ENCODE results near the gene CDC25C. TPM values are rescaled to one million over a fixed set of nuclear protein-coding genes. Genes with fewer than 3 reads are reported as not detected.
"Not testable (repeated sequence)": the region's sequence is repeated elsewhere in the genome, so short reads cannot be mapped to it uniquely, and the experiment has no call there.

The CDC25C gene
- total and polyA plus RNA-seq, 2 donors, result 0.13 to 6.1 TPM

DNA sequence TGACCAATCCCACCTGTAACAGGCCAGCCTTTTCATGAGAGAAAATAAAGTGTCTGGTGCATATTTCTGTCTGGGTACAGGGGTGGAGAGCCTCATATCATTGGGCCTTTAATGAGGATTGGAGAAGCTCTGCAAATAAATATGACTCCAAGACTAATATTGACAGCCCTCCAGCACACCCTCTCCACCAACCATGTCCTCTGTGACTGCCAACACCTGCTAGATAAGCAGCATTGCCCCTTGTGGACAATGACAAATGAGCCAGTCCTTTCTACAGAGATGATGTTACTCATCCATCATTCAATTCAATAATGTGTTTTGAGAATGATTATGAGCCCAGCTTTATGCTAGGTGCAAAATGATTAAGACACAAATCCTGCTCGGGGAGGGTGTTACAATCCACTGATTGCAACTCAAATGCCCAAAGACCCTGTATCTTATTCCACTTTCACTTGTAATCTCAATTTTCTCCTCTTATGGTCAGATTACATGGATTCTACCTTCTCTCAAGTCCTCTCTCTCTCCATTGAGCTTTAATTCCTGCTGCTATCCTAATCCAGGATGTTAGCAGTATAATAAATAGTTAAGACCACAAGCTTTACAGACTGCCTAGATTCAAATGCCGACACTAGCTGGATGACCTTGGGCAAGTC lies 55.1 kb downstream of the CDC25C start:
- no peak for DNase-seq (ENCODE audit: extremely low spot score)
- no peak overlapping the region for H3K27ac ChIP-seq (ENCODE audit: low read depth)
- H3K4me3 ChIP-seq (ENCODE audit: low read depth, low read length), result no peak overlapping the region
- peaks cover 2% of the 10 kb centered on the region for H3K4me1 ChIP-seq (ENCODE audit: insufficient read depth)
- H3K36me3 ChIP-seq (ENCODE audit: insufficient read depth), result no peaks in the 10 kb centered on the region
- 75% methylated on average over 2 of the region's 2 CpGs for WGBS

DNA sequence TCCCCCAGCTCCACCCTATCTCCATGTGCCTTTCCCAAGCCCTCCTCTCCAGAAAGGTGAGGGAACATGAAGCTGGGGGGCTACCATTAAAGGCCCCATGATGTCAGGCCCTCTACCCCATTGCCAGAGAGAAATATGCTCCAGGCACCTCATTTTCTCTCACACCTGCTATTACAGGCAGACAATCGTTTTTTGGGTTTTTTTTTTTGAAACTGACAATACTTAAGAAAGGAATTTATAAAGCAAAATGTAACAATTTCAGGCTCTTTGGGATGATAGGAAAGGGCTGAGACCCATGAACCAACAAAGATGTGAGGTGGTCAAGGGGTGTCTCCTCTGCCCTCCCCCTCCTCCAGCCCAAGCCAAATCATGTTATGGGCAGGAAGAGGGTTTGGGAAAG lies 55.7 kb downstream of the CDC25C start:
- DNase-seq (ENCODE audit: extremely low spot score), result no peak
- no peak overlapping the region for H3K27ac ChIP-seq (ENCODE audit: low read depth)
- no peaks in the 10 kb centered on the region for H3K36me3 ChIP-seq (ENCODE audit: insufficient read depth)
- 48% methylated on average over 1 of the region's 1 CpG for WGBS
- H3K4me3 ChIP-seq (ENCODE audit: low read depth, low read length), result no peak overlapping the region
- peaks cover 2% of the 10 kb centered on the region for H3K4me1 ChIP-seq (ENCODE audit: insufficient read depth)

DNA sequence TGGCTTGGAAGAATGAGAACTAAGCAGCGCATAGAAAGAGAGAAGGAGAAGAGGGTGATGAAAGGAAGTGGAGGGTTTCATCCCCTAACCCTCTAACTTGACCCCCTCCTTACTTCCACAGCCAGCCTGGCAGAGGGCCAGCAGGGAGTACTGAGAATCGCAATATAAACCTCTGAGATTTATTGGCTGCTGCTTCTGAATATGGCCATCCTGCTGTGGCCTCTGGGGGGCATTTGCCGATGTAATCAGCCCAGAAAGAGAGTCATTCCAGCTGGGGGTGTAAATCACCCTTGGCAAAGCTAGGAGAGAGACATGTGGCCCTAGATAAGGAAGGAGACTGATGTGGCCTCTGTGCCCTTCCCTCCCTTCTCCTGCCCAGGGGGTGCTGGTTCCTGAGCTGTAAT lies 56.2 kb downstream of the CDC25C start:
- H3K36me3 ChIP-seq (ENCODE audit: insufficient read depth), result no peaks in the 10 kb centered on the region
- DNase-seq (ENCODE audit: extremely low spot score), result peak; percentile 52
- H3K27ac ChIP-seq (ENCODE audit: low read depth), result no peak overlapping the region
- 19% methylated on average over 3 of the region's 3 CpGs for WGBS
- peaks cover 2% of the 10 kb centered on the region for H3K4me1 ChIP-seq (ENCODE audit: insufficient read depth)
- no peak overlapping the region for H3K4me3 ChIP-seq (ENCODE audit: low read depth, low read length)

DNA sequence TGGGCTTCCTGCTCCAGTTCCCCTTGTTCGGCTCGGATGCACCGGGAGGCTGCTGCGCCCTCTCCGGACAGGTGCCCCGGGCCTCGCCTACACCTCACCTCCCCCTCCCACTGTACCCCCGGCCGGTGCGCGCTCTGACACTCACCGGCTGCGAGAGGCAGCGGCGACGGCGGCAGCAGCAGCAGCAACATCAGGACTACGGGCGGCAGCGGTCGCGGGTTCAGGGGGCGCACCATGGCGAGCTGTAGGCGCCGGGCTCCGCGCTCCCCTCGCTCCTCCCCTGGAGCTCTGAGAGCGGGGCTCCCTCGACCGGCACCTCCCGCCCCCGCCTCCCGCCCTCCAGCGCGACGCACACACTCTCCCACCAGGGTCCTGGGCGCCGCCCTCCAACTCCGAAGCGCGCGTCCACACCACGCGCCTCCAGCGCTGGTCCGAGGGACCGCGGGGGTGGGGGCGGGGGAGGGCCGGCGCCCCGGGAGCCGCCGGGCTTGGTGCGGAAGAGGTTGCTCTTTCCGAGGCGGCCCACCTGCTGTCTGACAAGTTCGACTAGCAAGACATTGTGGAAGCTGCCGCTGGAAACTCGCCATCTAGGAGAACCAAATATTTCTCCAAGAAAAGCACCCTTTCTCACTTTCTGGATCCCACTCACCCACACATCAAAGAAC lies 57.3 kb downstream of the CDC25C start, which contains the start of gene GFRA3:
GFRA3 (minus strand) TSS at position 433 of the 665 bp plus-strand sequence; CDS start at position 236, 197 bp downstream.
- 3% methylated on average over 62 of the region's 62 CpGs for WGBS
- DNase-seq (ENCODE audit: extremely low spot score), result no peak
- no peak within 1 kb of the TSS for H3K27ac ChIP-seq (ENCODE audit: low read depth)

DNA sequence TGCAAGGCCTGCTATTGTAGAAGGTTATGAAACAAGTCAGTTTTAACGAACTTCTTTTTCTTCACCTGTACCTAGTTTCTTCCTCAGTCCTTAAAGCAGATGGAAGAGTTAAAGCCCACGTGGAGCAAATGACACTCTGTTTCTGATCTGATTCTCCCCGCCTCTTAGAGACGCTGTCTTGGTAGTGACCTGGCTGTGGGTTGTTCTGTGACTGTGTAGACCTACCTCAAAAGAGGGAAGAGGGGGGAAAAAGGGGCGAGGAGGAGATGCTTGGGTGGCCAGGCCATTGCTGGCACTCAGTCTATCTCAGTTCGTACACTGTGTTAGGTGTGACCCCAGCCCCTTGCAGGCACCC lies 57.8 kb downstream of the CDC25C start:
- no peaks in the 10 kb centered on the region for H3K36me3 ChIP-seq (ENCODE audit: insufficient read depth)
- 59% methylated on average over 6 of the region's 6 CpGs for WGBS
- no peak overlapping the region for H3K27ac ChIP-seq (ENCODE audit: low read depth)
- H3K4me1 ChIP-seq (ENCODE audit: insufficient read depth), result peaks cover 2% of the 10 kb centered on the region
- no peak for DNase-seq (ENCODE audit: extremely low spot score)
- H3K4me3 ChIP-seq (ENCODE audit: low read depth, low read length), result no peak overlapping the region

More for the DNA sequence above, 57.3 kb downstream of the CDC25C start, which contains the start of gene GFRA3:
- H3K4me3 ChIP-seq (ENCODE audit: low read depth, low read length), result peak within 1 kb of the TSS; percentile 33
- H3K36me3 ChIP-seq (ENCODE audit: insufficient read depth), result no peaks in the 10 kb centered on the region
- peaks cover 2% of the 10 kb centered on the region for H3K4me1 ChIP-seq (ENCODE audit: insufficient read depth)

DNA sequence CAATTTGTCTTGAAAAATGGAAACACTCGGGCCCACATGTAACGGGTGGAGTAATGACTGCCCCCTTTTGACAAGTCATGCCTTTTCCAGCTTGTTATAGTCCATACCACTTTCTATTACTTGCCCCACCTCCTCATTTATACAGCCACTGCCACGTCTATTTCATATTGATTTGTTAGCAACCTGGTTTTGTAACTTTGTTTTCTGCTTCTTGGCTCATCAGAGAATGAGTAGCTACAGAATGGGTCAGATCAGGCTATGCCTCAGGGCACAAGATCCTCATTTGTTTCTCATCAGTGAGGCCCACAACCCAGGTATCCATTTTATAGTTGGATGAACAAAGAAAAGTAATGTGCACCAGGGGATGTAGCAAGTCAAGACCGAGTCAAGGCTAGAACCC lies 58.9 kb downstream of the CDC25C start:
- no peak for DNase-seq (ENCODE audit: extremely low spot score)
- no peak overlapping the region for H3K4me3 ChIP-seq (ENCODE audit: low read depth, low read length)
- WGBS, result 93% methylated on average over 4 of the region's 4 CpGs
- peaks cover 2% of the 10 kb centered on the region for H3K4me1 ChIP-seq (ENCODE audit: insufficient read depth)
- no peak overlapping the region for H3K27ac ChIP-seq (ENCODE audit: low read depth)
- no peaks in the 10 kb centered on the region for H3K36me3 ChIP-seq (ENCODE audit: insufficient read depth)

DNA sequence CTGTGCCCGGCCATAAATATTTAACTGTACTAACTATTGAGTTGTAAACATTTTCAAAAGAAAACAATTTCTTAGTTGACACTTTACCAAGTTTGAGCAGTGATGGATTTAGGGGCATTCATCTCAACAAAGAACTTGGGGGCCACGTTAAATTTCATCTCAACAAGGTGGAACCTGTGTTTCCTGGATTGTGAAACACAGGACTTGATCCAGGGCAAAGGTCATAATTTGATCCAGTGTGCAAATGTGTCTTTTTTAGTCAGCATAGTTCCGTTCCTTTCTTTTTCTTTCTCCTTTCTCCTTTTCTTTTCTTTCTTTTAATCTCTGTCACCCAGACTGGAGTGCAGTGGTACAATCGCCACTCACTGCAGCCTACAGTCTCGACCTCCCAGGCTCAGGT lies 60.3 kb downstream of the CDC25C start:
- Histone ChIP-seq H3K36me3 (ENCODE audit: insufficient read depth) (no peaks in the 10 kb centered on the region), H3K4me3 (ENCODE audit: low read depth, low read length) (no peak overlapping the region), H3K4me1 (ENCODE audit: insufficient read depth) (peaks cover 2% of the 10 kb centered on the region), H3K27ac (ENCODE audit: low read depth) (no peak overlapping the region)
- WGBS, result 82% methylated on average over 5 of the region's 5 CpGs
- no peak for DNase-seq (ENCODE audit: extremely low spot score)

DNA sequence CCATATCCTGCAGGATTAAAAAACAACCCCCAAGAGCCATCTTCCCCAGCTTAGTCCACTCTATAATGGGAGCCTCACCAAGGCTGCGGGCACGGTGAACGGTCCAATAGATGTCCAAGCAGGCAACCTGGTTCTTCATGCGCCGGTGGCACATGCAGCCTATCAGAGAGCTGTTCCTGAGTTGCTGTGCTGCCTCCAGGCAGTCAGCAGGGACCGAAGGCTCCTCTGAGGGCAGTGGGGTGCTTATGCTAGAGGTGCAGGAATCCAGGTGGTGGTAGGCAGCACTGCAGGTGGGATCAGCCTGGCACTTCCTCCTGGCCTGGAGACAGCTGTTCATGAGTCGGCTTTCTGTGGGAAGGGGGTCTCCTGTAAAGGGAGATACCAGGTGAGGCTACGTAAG lies 67.4 kb downstream of the CDC25C start:
- H3K4me3 ChIP-seq (ENCODE audit: low read depth, low read length), result no peak overlapping the region
- H3K27ac ChIP-seq (ENCODE audit: low read depth), result no peak overlapping the region
- H3K36me3 ChIP-seq (ENCODE audit: insufficient read depth), result no peaks in the 10 kb centered on the region
- H3K4me1 ChIP-seq (ENCODE audit: insufficient read depth), result no peaks in the 10 kb centered on the region
- WGBS, result 92% methylated on average over 8 of the region's 8 CpGs
- DNase-seq (ENCODE audit: extremely low spot score), result no peak

DNA sequence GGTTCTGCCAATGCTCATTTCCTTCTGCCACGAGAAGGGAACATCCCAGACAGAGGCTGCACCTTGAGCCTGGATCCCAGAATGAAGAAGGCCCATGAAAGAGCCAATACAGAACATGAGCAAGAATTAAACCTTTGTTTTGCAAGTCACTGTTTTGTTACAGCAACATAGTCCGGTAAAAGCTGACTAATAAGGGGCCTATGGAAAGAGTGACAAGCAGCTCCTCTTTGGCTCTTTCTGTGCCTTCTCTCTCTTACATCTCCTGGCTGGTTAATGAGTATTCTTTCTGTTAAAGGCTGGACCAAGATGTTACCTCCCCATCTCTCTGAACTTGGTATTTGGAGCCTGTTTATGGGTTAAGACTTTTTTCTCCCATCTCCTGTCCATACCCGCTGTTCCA lies 68.0 kb downstream of the CDC25C start:
- Histone ChIP-seq H3K27ac (ENCODE audit: low read depth) (no peak overlapping the region), H3K36me3 (ENCODE audit: insufficient read depth) (no peaks in the 10 kb centered on the region), H3K4me3 (ENCODE audit: low read depth, low read length) (no peak overlapping the region), H3K4me1 (ENCODE audit: insufficient read depth) (no peaks in the 10 kb centered on the region)
- WGBS, result 75% methylated on average over 3 of the region's 3 CpGs
- DNase-seq (ENCODE audit: extremely low spot score), result no peak

DNA sequence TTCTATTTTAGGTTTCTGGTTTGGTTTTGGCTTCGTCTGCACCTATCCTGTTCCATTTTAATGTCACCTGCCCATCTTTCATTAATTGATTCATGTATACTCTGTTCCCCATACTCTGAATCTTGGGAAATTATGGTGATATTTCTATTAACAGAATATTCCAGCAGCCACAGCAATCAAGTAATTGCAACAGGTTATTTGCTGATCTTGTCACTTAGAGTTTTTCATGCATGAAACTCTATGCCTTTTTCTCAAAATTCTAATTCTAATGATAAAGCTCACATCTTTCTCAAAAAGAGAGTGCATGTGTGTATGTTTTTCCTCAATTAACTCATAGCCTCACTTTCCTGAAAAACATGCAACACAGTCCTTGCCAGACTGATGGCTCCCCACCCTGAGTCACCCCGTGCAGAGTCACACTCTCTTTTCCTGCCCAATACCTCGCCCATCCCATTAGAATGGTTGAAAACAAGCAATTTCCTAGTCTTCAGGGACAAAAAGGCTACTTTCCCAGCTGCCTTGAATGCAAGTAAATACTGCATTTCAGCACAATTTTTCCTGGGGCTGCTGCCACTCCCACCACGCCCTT lies 72.8 kb downstream of the CDC25C start:
- no peak overlapping the region for H3K4me3 ChIP-seq (ENCODE audit: low read depth, low read length)
- 68% methylated on average over 4 of the region's 4 CpGs for WGBS
- no peak overlapping the region for H3K27ac ChIP-seq (ENCODE audit: low read depth)
- no peaks in the 10 kb centered on the region for H3K4me1 ChIP-seq (ENCODE audit: insufficient read depth)
- H3K36me3 ChIP-seq (ENCODE audit: insufficient read depth), result no peaks in the 10 kb centered on the region
- DNase-seq (ENCODE audit: extremely low spot score), result no peak

DNA sequence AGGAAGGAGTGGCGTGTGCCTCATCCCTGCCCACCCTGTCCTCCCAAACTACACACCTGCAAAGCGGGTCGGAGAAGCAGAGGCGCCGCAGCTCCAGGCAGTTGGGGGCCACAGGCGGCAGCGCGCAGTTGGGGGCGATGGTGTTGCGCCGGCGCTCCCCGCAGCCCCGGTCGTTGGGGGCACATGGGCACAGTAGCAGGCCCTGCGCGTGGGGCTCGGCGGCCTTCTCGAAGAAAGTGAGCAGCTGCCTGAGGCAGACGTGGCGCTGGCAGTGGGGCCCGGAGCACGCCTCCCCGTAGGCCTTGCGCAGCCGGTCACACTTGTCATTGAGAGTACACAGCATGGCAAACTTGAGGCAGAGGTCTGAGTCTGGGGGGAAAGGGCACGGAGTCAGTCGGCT lies 74.0 kb downstream of the CDC25C start:
- Histone ChIP-seq H3K4me1 (ENCODE audit: insufficient read depth) (no peaks in the 10 kb centered on the region), H3K27ac (ENCODE audit: low read depth) (no peak overlapping the region), H3K36me3 (ENCODE audit: insufficient read depth) (no peaks in the 10 kb centered on the region), H3K4me3 (ENCODE audit: low read depth, low read length) (no peak overlapping the region)
- WGBS, result 62% methylated on average over 29 of the region's 29 CpGs
- DNase-seq (ENCODE audit: extremely low spot score), result no peak

DNA sequence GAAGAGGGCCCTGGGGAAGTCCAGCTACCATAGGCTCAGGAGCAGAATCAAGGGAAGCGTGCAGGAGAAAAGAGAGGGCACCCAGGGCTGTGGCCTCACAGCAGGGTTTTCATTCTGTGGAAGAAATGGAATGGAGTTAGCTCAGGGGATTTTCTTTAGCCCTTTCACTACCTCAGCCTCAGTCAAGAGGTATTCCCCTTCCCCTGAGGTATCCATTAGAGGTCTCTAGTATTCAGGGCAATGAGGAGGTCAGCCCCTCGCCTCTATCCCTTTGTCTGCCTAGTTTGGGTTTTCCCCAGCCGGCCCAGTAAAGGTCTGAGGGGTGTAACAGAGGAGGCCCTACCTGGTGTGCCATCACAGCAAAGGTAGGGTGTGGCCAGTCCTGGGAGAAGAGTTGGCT lies 78.7 kb downstream of the CDC25C start:
- no peaks in the 10 kb centered on the region for H3K36me3 ChIP-seq (ENCODE audit: insufficient read depth)
- no peaks in the 10 kb centered on the region for H3K4me1 ChIP-seq (ENCODE audit: insufficient read depth)
- no peak overlapping the region for H3K4me3 ChIP-seq (ENCODE audit: low read depth, low read length)
- 82% methylated on average over 3 of the region's 3 CpGs for WGBS
- no peak for DNase-seq (ENCODE audit: extremely low spot score)
- H3K27ac ChIP-seq (ENCODE audit: low read depth), result no peak overlapping the region

DNA sequence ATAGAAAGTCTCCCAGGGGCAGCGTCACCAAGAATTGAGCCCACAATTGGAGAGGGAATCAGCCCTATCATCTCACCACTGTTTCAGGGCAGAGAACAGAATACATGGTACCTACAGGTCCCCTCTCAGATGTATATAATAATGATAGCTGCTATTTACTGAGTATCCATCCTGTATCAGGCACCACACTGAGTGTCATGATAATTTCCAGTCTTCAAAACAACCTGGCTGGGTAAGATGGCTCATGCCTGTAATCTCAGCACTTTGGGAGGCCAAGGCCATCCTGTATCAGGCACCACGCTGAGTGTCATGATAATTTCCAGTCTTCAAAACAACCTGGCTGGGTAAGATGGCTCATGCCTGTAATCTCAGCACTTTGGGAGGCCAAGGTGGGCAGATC lies 83.8 kb downstream of the CDC25C start:
- DNase-seq (ENCODE audit: extremely low spot score); H3K27ac ChIP-seq (ENCODE audit: low read depth): not testable (repeated sequence)
- 91% methylated on average over 2 of the region's 2 CpGs for WGBS

DNA sequence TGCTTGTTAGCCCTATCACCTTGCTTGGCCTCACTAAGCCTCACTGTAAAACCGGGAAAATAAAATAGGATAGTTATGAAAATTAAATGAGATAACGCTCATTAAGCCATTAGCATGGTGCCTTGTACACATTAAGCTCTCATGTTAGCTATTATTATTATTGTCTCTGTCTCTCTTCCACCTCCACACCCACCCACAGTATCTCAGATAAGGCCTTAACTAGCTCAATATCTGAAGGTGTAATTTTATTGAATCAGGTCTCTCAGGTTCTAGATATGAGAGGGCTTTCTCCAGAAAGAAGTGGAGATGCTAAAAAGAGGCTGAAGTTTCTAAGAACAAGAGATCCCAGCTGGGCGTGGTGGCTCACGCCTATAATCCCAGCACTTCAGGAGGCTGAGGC lies 84.8 kb downstream of the CDC25C start:
- no peak overlapping the region for H3K4me3 ChIP-seq (ENCODE audit: low read depth, low read length)
- no peaks in the 10 kb centered on the region for H3K36me3 ChIP-seq (ENCODE audit: insufficient read depth)
- no peaks in the 10 kb centered on the region for H3K4me1 ChIP-seq (ENCODE audit: insufficient read depth)
- WGBS, result 90% methylated on average over 4 of the region's 4 CpGs
- H3K27ac ChIP-seq (ENCODE audit: low read depth), result no peak overlapping the region
- DNase-seq (ENCODE audit: extremely low spot score), result no peak

More for the DNA sequence above, 83.8 kb downstream of the CDC25C start:
- H3K4me1 ChIP-seq (ENCODE audit: insufficient read depth); H3K36me3 ChIP-seq (ENCODE audit: insufficient read depth); H3K4me3 ChIP-seq (ENCODE audit: low read depth, low read length): not testable (repeated sequence)
